Measurements from ENCODE around the gene KRT85. TPM values are rescaled to one million over a fixed set of nuclear protein-coding genes. Genes with fewer than 3 reads are reported as not detected.

Gene KRT85
- total RNA-seq (not detected), total RNA-seq (0 reads per million in 29 experiments)
- not detected for total RNA-seq (2013)

- Histone ChIP-seq H3K27ac (ENCODE audit: low read length) (no peak within 1 kb of the TSS), H3K4me1 (ENCODE audit: control insufficient read depth in 1 of 2, extremely low read depth in 1 of 2, insufficient read depth in 2 of 2, low read length in 2 of 2) (peaks cover 0 to 9% of the 10 kb centered on the region in 2 experiments), H3K9me3 (no peaks in the 10 kb centered on the region), H3K4me3 (ENCODE audit: control insufficient read depth in 1 of 2, extremely low read depth in 1 of 2, low read length in 1 of 2) (no peak within 1 kb of the TSS), H3K27me3 (replicated peaks in 1 of 2; ENCODE audit: control insufficient read depth in 2 of 2, extremely low read depth in 1 of 2, insufficient read depth in 2 of 2, low read length in 1 of 2) (peaks cover 0 to 60% of the 10 kb centered on the region in 2 experiments), H3K36me3 (ENCODE audit: control insufficient read depth in 2 of 2, extremely low read depth in 1 of 2, insufficient read depth in 1 of 2, low read length in 1 of 2) (no peaks in the 10 kb centered on the region)
- ATAC-seq (replicated peaks in 1 of 4) (no peak), DNase-seq (no peak)
- Mint-ChIP-seq H3K27ac (no peak within 1 kb of the TSS), H3K27me3 (peaks cover 17 to 21% of the 10 kb centered on the region in 2 donors), H3K36me3 (no peaks in the 10 kb centered on the region), H3K4me3 (no peak within 1 kb of the TSS), H3K4me1 (no peaks in the 10 kb centered on the region), H3K9me3 (no peaks in the 10 kb centered on the region)
- ChIA-PET POLR2A (no interaction called here), CTCF (interaction anchor here in 1 of 2 donors (0.6 kb wide), 1 partner anchor 84 kb away, joined by 5 read pairs; no protein-coding TSS in a partner anchor)
- 81% methylated on average over 33 of the region's 42 CpGs for WGBS (ENCODE audit: insufficient coverage)
These were observed at the start of gene KRT85 for GRCh38 chr12:52366738-52367485. KRT85 (minus strand) TSS chr12:52367481; CDS start chr12:52367405, 76 bp downstream.

DNA sequence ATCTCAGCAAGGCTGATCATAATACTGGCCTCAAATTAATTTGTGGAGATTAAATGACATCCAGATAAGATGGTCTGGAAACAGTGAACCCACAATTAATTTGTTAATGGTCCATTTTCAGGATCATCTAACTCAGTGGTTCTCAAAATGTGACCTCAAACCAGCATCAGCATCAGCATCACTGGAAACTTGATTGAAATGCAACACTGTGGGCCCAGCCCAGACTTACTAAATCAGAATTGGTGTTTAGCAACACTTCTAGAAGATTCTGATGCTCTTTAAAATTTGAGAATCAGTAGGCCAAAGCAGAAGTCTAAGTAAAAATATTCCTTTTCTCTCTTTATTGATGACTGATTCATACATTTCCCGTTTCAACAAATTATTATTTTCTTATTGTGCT is 49.5 kb upstream of the KRT85 start:
- ChIA-PET CTCF (interaction anchor here (0.5 to 0.6 kb wide), 2 partner anchors 463 to 467 kb away, joined by 3 read pairs; no protein-coding TSS in a partner anchor), POLR2A (no interaction called here)
- H3K27ac ChIP-seq (ENCODE audit: low read length): no peak overlapping the region
- H3K4me1 ChIP-seq (ENCODE audit: control insufficient read depth in 1 of 2, extremely low read depth in 1 of 2, insufficient read depth in 2 of 2, low read length in 2 of 2): no peaks in the 10 kb centered on the region
- Mint-ChIP-seq H3K4me1 (no peaks in the 10 kb centered on the region), H3K9me3 (no peaks in the 10 kb centered on the region), H3K27ac (no peak overlapping the region), H3K36me3 (no peaks in the 10 kb centered on the region), H3K4me3 (no peak overlapping the region), H3K27me3 (peaks cover 5 to 14% of the 10 kb centered on the region in 2 donors)
- no peaks in the 10 kb centered on the region for H3K9me3 ChIP-seq
- no peak overlapping the region for H3K4me3 ChIP-seq (ENCODE audit: control insufficient read depth in 1 of 2, extremely low read depth in 1 of 2, low read length in 1 of 2)
- no peak for DNase-seq
- ATAC-seq (replicated peaks in 1 of 4): no peak
- H3K27me3 ChIP-seq (replicated peaks in 1 of 2; ENCODE audit: control insufficient read depth in 2 of 2, extremely low read depth in 1 of 2, insufficient read depth in 2 of 2, low read length in 1 of 2): peaks cover 0 to 22% of the 10 kb centered on the region in 2 experiments
- H3K36me3 ChIP-seq (ENCODE audit: control insufficient read depth in 2 of 2, extremely low read depth in 1 of 2, insufficient read depth in 1 of 2, low read length in 1 of 2): no peaks in the 10 kb centered on the region
- WGBS (ENCODE audit: insufficient coverage): 60% methylated on average over 1 of the region's 1 CpG

DNA sequence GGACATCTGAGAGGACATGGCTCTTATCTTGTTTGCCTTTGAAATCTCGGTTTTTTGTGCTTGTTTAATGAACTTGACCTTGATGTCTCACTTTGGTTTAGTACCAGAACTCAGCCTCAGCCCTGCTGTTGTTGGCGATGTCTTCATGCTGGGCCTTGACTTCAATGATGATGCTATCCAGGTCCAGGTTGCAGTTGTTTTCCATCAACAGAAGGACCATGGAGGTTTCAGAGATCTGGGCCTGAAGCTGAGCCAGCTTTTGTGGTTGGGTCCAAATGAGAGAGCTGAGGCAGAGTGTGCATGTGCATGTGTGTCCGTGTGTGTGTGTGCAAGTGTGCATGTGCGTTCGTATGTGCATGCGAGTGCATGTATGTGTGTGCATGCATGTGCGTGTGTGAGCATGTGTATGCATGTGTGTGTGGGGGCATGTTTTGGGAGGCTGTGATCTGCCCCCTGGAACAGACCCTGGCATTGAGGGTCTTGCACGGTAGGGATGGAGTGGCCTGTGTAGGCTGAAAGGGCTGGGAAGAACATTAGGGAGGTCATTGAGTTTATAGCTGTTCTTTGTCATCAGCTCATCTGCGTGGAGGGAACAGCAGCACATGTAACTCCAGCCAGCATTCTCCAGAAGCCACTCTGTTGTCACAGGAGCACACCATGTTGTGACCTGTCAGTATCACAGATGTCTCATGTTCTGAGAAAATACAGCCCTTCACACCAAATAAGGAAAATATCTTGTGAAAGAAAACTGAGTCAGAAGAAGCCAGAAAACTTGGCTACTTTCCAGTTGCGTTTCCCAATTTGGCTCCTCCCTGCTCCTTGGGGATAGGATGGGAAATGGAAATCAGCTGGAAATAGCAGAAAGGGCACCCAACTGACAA is 48.8 kb upstream of the KRT85 start:
- Mint-ChIP-seq H3K36me3 (no peaks in the 10 kb centered on the region), H3K4me3 (no peak overlapping the region), H3K9me3 (no peaks in the 10 kb centered on the region), H3K4me1 (no peaks in the 10 kb centered on the region), H3K27ac (no peak overlapping the region), H3K27me3 (peaks cover 2 to 12% of the 10 kb centered on the region in 2 donors)
- Histone ChIP-seq H3K9me3 (no peaks in the 10 kb centered on the region), H3K27me3 (replicated peaks in 1 of 2; ENCODE audit: control insufficient read depth in 2 of 2, extremely low read depth in 1 of 2, insufficient read depth in 2 of 2, low read length in 1 of 2) (peaks cover 0 to 24% of the 10 kb centered on the region in 2 experiments), H3K4me1 (ENCODE audit: control insufficient read depth in 1 of 2, extremely low read depth in 1 of 2, insufficient read depth in 2 of 2, low read length in 2 of 2) (no peaks in the 10 kb centered on the region), H3K4me3 (ENCODE audit: control insufficient read depth in 1 of 2, extremely low read depth in 1 of 2, low read length in 1 of 2) (no peak overlapping the region), H3K27ac (ENCODE audit: low read length) (no peak overlapping the region), H3K36me3 (ENCODE audit: control insufficient read depth in 2 of 2, extremely low read depth in 1 of 2, insufficient read depth in 1 of 2, low read length in 1 of 2) (no peaks in the 10 kb centered on the region)
- ATAC-seq (replicated peaks in 1 of 4) (no peak), DNase-seq (no peak)
- CTCF ChIA-PET: interaction anchor here in 1 of 2 donors (0.6 kb wide), 1 partner anchor 464 kb away, joined by 3 read pairs; no protein-coding TSS in a partner anchor
- POLR2A ChIA-PET: no interaction called here
- 75% methylated on average over 9 of the region's 10 CpGs for WGBS (ENCODE audit: insufficient coverage)

DNA sequence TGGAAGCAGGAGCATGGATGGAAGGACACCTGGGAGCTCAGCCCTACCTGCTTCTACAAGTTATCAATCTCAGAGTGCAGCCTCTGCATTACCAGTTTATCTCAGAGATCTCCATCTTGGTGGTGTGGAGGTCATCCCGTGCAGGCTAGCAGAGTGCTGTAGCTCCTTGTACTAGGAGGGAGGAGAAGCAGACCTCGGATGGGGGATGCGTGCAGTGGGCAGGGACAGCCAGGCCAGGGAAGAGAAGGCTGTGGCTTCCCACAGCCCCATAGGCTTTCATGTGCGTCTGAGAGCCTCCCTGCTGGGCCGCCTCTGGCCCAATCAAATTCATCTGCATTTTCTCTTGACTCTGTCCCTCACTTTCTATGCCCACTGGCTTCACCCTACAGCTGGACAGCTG is 47.7 kb upstream of the KRT85 start:
- Mint-ChIP-seq H3K4me1 (no peaks in the 10 kb centered on the region), H3K9me3 (no peaks in the 10 kb centered on the region), H3K27ac (no peak overlapping the region), H3K27me3 (peaks cover 3 to 12% of the 10 kb centered on the region in 2 donors), H3K4me3 (no peak overlapping the region), H3K36me3 (no peaks in the 10 kb centered on the region)
- ATAC-seq (replicated peaks in 1 of 4) (no peak), DNase-seq (no peak)
- 73% methylated on average over 4 of the region's 5 CpGs for WGBS (ENCODE audit: insufficient coverage)
- Histone ChIP-seq H3K4me3 (ENCODE audit: control insufficient read depth in 1 of 2, extremely low read depth in 1 of 2, low read length in 1 of 2) (no peak overlapping the region), H3K9me3 (no peaks in the 10 kb centered on the region), H3K27me3 (replicated peaks in 1 of 2; ENCODE audit: control insufficient read depth in 2 of 2, extremely low read depth in 1 of 2, insufficient read depth in 2 of 2, low read length in 1 of 2) (peaks cover 0 to 26% of the 10 kb centered on the region in 2 experiments), H3K4me1 (ENCODE audit: control insufficient read depth in 1 of 2, extremely low read depth in 1 of 2, insufficient read depth in 2 of 2, low read length in 2 of 2) (no peaks in the 10 kb centered on the region), H3K36me3 (ENCODE audit: control insufficient read depth in 2 of 2, extremely low read depth in 1 of 2, insufficient read depth in 1 of 2, low read length in 1 of 2) (no peaks in the 10 kb centered on the region), H3K27ac (ENCODE audit: low read length) (no peak overlapping the region)
- ChIA-PET CTCF (no interaction called here), POLR2A (no interaction called here)

- H3K4me1 Mint-ChIP-seq: no peaks in the 10 kb centered on the region
- H3K4me1 ChIP-seq (ENCODE audit: control insufficient read depth in 1 of 2, extremely low read depth in 1 of 2, insufficient read depth in 2 of 2, low read length in 2 of 2): no peaks in the 10 kb centered on the region
- no peaks in the 10 kb centered on the region for H3K9me3 ChIP-seq
- peaks cover 3 to 12% of the 10 kb centered on the region in 2 donors for H3K27me3 Mint-ChIP-seq
- no peaks in the 10 kb centered on the region for H3K36me3 ChIP-seq (ENCODE audit: control insufficient read depth in 2 of 2, extremely low read depth in 1 of 2, insufficient read depth in 1 of 2, low read length in 1 of 2)
- H3K36me3 Mint-ChIP-seq: no peaks in the 10 kb centered on the region
- ChIA-PET POLR2A (no interaction called here), CTCF (interaction anchor here in 1 of 2 donors (0.7 kb wide), 2 partner anchors 100 to 623 kb away, joined by 4 read pairs; no protein-coding TSS in a partner anchor)
- DNase-seq: no peak
- no peak overlapping the region for H3K4me3 Mint-ChIP-seq
- no peak overlapping the region for H3K27ac ChIP-seq (ENCODE audit: low read length)
- no peak overlapping the region for H3K4me3 ChIP-seq (ENCODE audit: control insufficient read depth in 1 of 2, extremely low read depth in 1 of 2, low read length in 1 of 2)
- peaks cover 0 to 26% of the 10 kb centered on the region in 2 experiments for H3K27me3 ChIP-seq (replicated peaks in 1 of 2; ENCODE audit: control insufficient read depth in 2 of 2, extremely low read depth in 1 of 2, insufficient read depth in 2 of 2, low read length in 1 of 2)
- no peak overlapping the region for H3K27ac Mint-ChIP-seq
- H3K9me3 Mint-ChIP-seq: no peaks in the 10 kb centered on the region
- ATAC-seq (replicated peaks in 1 of 4): no peak
- WGBS (ENCODE audit: insufficient coverage): 68% methylated on average over 8 of the region's 8 CpGs
These were observed 46.6 kb upstream of the KRT85 start for GRCh38 chr12:52413782-52414345.

DNA sequence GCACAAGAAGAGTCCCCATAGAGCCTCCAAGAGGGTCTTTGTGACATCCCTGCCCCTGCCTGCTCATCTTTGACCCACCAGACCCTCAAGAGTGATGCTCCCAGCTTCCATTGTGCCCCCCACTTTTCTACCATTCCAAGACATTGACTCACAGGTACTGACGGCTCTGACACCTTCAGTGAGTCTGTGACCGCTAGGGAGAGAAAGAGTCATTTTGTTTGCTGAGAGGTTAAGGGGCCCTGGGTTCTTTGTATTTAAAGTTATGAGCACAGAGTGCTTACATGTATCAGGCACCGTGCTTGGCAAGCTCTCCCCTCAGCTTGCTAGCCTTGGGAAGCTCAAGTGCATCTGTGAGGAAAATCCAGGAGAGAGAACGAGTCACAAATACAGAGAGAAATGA is 45.9 kb upstream of the KRT85 start:
- no peak for DNase-seq
- no peaks in the 10 kb centered on the region for H3K36me3 Mint-ChIP-seq
- H3K4me1 Mint-ChIP-seq: no peaks in the 10 kb centered on the region
- H3K27me3 Mint-ChIP-seq: peaks cover 6 to 16% of the 10 kb centered on the region in 2 donors
- Histone ChIP-seq H3K36me3 (ENCODE audit: control insufficient read depth in 2 of 2, extremely low read depth in 1 of 2, insufficient read depth in 1 of 2, low read length in 1 of 2) (no peaks in the 10 kb centered on the region), H3K27ac (ENCODE audit: low read length) (no peak overlapping the region), H3K4me1 (ENCODE audit: control insufficient read depth in 1 of 2, extremely low read depth in 1 of 2, insufficient read depth in 2 of 2, low read length in 2 of 2) (no peaks in the 10 kb centered on the region), H3K4me3 (ENCODE audit: control insufficient read depth in 1 of 2, extremely low read depth in 1 of 2, low read length in 1 of 2) (no peak overlapping the region), H3K27me3 (replicated peaks in 1 of 2; ENCODE audit: control insufficient read depth in 2 of 2, extremely low read depth in 1 of 2, insufficient read depth in 2 of 2, low read length in 1 of 2) (peaks cover 0 to 21% of the 10 kb centered on the region in 2 experiments), H3K9me3 (no peaks in the 10 kb centered on the region)
- ChIA-PET POLR2A (no interaction called here), CTCF (no interaction called here)
- no peak overlapping the region for H3K27ac Mint-ChIP-seq
- H3K9me3 Mint-ChIP-seq: no peaks in the 10 kb centered on the region
- 54% methylated on average over 3 of the region's 4 CpGs for WGBS (ENCODE audit: insufficient coverage)
- H3K4me3 Mint-ChIP-seq: no peak overlapping the region
- ATAC-seq (replicated peaks in 1 of 4): no peak
